Measurements from ENCODE around the gene CDC42BPB.

CDC42BPB gene

DNA sequence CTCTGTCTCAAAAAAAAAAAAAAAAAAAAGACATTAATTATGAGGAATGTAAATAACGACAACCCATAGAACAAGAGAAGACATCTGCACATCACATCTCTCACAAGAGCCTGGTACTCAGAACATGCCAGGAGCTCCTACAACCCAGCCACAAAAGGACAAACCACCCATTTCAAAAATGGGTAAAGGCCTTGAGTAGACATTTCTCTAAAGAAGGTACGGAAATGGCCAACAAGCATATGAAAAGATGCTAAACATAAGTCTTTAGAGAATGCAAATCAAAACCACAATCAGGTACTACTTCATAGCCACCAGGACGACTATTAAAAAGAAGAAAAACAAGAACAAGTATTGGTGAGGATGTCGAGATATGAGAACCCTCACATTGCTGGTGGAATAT is 121.6 kb downstream of the CDC42BPB start:
- no peaks in the 10 kb centered on the region for H3K9me3 ChIP-seq (ENCODE audit: control insufficient read depth, low read length)
- H3K9ac ChIP-seq: no peak overlapping the region
- no peaks in the 10 kb centered on the region for H3K4me1 ChIP-seq
- H3K36me3 ChIP-seq (ENCODE audit: control insufficient read depth, insufficient read depth, low read length): no peaks in the 10 kb centered on the region
- no peak overlapping the region for H3K4me2 ChIP-seq (ENCODE audit: low read length)
- no peaks in the 10 kb centered on the region for H3K79me2 ChIP-seq
- TF ChIP-seq, protein P1, sequence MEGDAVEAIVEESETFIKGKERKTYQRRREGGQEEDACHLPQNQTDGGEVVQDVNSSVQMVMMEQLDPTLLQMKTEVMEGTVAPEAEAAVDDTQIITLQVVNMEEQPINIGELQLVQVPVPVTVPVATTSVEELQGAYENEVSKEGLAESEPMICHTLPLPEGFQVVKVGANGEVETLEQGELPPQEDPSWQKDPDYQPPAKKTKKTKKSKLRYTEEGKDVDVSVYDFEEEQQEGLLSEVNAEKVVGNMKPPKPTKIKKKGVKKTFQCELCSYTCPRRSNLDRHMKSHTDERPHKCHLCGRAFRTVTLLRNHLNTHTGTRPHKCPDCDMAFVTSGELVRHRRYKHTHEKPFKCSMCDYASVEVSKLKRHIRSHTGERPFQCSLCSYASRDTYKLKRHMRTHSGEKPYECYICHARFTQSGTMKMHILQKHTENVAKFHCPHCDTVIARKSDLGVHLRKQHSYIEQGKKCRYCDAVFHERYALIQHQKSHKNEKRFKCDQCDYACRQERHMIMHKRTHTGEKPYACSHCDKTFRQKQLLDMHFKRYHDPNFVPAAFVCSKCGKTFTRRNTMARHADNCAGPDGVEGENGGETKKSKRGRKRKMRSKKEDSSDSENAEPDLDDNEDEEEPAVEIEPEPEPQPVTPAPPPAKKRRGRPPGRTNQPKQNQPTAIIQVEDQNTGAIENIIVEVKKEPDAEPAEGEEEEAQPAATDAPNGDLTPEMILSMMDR (IDR thresholded peaks at IDR 0.05): no peak
- no peaks in the 10 kb centered on the region for H3K27me3 ChIP-seq (ENCODE audit: control insufficient read depth, insufficient read depth, low read length)
- H3K27ac ChIP-seq: no peak overlapping the region
- H3K4me3 ChIP-seq (ENCODE audit: low read depth, low read length): no peak overlapping the region
- no peak overlapping the region for H2AFZ ChIP-seq

GRCh38 chr14:102933618-102934231 is 123.6 kb downstream of the CDC42BPB start:
- Histone ChIP-seq H3K9ac (no peak overlapping the region), H3K36me3 (ENCODE audit: control insufficient read depth, insufficient read depth, low read length) (no peaks in the 10 kb centered on the region), H2AFZ (no peak overlapping the region), H3K9me3 (ENCODE audit: control insufficient read depth, low read length) (no peaks in the 10 kb centered on the region), H3K4me1 (peaks cover 2% of the 10 kb centered on the region), H3K4me3 (ENCODE audit: low read depth, low read length) (no peak overlapping the region), H3K27me3 (ENCODE audit: control insufficient read depth, insufficient read depth, low read length) (peaks cover 8% of the 10 kb centered on the region), H3K4me2 (ENCODE audit: low read length) (no peak overlapping the region), H3K79me2 (no peaks in the 10 kb centered on the region), H3K27ac (no peak overlapping the region)
- TF ChIP-seq, protein P1 (IDR thresholded peaks at IDR 0.05): no peak

GRCh38 chr14:102932484-102933248 is 124.7 kb downstream of the CDC42BPB start:
- no peaks in the 10 kb centered on the region for H3K9me3 ChIP-seq (ENCODE audit: control insufficient read depth, low read length)
- H3K4me1 ChIP-seq: peaks cover 2% of the 10 kb centered on the region
- no peak overlapping the region for H3K27ac ChIP-seq
- H3K27me3 ChIP-seq (ENCODE audit: control insufficient read depth, insufficient read depth, low read length): peaks cover 8% of the 10 kb centered on the region
- no peaks in the 10 kb centered on the region for H3K36me3 ChIP-seq (ENCODE audit: control insufficient read depth, insufficient read depth, low read length)
- no peak overlapping the region for H3K9ac ChIP-seq
- no peak overlapping the region for H2AFZ ChIP-seq
- TF ChIP-seq, protein P1 (IDR thresholded peaks at IDR 0.05): no peak
- no peak overlapping the region for H3K4me2 ChIP-seq (ENCODE audit: low read length)
- H3K4me3 ChIP-seq (ENCODE audit: low read depth, low read length): no peak overlapping the region
- H3K79me2 ChIP-seq: no peaks in the 10 kb centered on the region

GRCh38 chr14:102931580-102932285 is 125.6 kb downstream of the CDC42BPB start:
- no peak overlapping the region for H2AFZ ChIP-seq
- no peaks in the 10 kb centered on the region for H3K9me3 ChIP-seq (ENCODE audit: control insufficient read depth, low read length)
- no peaks in the 10 kb centered on the region for H3K36me3 ChIP-seq (ENCODE audit: control insufficient read depth, insufficient read depth, low read length)
- H3K27me3 ChIP-seq (ENCODE audit: control insufficient read depth, insufficient read depth, low read length): peaks cover 8% of the 10 kb centered on the region
- H3K4me2 ChIP-seq (ENCODE audit: low read length): no peak overlapping the region
- H3K4me1 ChIP-seq: peaks cover 2% of the 10 kb centered on the region
- no peak overlapping the region for H3K4me3 ChIP-seq (ENCODE audit: low read depth, low read length)
- no peaks in the 10 kb centered on the region for H3K79me2 ChIP-seq
- no peak overlapping the region for H3K9ac ChIP-seq
- TF ChIP-seq, protein P1 (IDR thresholded peaks at IDR 0.05): no peak
- H3K27ac ChIP-seq: no peak overlapping the region

Data from parathyroid adenoma (tissue), 2 donors.